ENCODE data around the gene GPR173. TPM values are rescaled to one million over a fixed set of nuclear protein-coding genes. Genes with fewer than 3 reads are reported as not detected.

The GPR173 gene
- total RNA-seq, 4 donors from 2014 or later: 0.21 to 2.3 (median 0.72) TPM

- WGBS: 40% methylated on average over 5 of the region's 5 CpGs
- Histone ChIP-seq H3K27me3 (no peaks in the 10 kb centered on the region), H3K4me1 (peaks cover 15% of the 10 kb centered on the region), H3K36me3 (peaks cover 3% of the 10 kb centered on the region), H3K27ac (peak overlapping the region; percentile 89), H3K4me3 (peak overlapping the region; percentile 69), H3K9me3 (no peaks in the 10 kb centered on the region)
- TF ChIP-seq CTCF (IDR thresholded peaks at IDR 0.05) (no peak), POLR2A (IDR thresholded peaks at IDR 0.05) (no peak), EP300 (IDR thresholded peaks at IDR 0.05) (no peak), POLR2AphosphoS5 (IDR thresholded peaks at IDR 0.05) (no peak)
- no peak for DNase-seq (ENCODE audit: low spot score in 2 of 2)
Observed at GRCh38 chrX:53094582-53094905, 46.0 kb downstream of the GPR173 start.

GRCh38 chrX:53095796-53096195 is 47.2 kb downstream of the GPR173 start:
- DNase-seq (ENCODE audit: low spot score in 2 of 2): no peak
- H3K9me3 ChIP-seq: no peaks in the 10 kb centered on the region
- H3K27ac ChIP-seq: no peak overlapping the region
- 77% methylated on average over 3 of the region's 3 CpGs for WGBS
- TF ChIP-seq EP300 (IDR thresholded peaks at IDR 0.05) (no peak), POLR2A (IDR thresholded peaks at IDR 0.05) (no peak), CTCF (IDR thresholded peaks at IDR 0.05) (no peak), POLR2AphosphoS5 (IDR thresholded peaks at IDR 0.05) (no peak)
- no peaks in the 10 kb centered on the region for H3K27me3 ChIP-seq
- peaks cover 15% of the 10 kb centered on the region for H3K4me1 ChIP-seq
- no peak overlapping the region for H3K4me3 ChIP-seq
- H3K36me3 ChIP-seq: peaks cover 3% of the 10 kb centered on the region

GRCh38 chrX:53114864-53115549 is 66.4 kb downstream of the GPR173 start:
- no peak overlapping the region for H3K4me3 ChIP-seq
- no peak for TF ChIP-seq CTCF (IDR thresholded peaks at IDR 0.05)
- no peak for TF ChIP-seq POLR2A (IDR thresholded peaks at IDR 0.05)
- no peak for TF ChIP-seq EP300 (IDR thresholded peaks at IDR 0.05)
- DNase-seq (ENCODE audit: low spot score in 2 of 2): no peak
- 90% methylated on average over 2 of the region's 6 CpGs for WGBS
- H3K9me3 ChIP-seq: no peaks in the 10 kb centered on the region
- no peaks in the 10 kb centered on the region for H3K36me3 ChIP-seq
- H3K27ac ChIP-seq: no peak overlapping the region
- H3K27me3 ChIP-seq: no peaks in the 10 kb centered on the region
- peaks cover 8% of the 10 kb centered on the region for H3K4me1 ChIP-seq

GRCh38 chrX:53115550-53115874 is 66.9 kb downstream of the GPR173 start:
- peak overlapping the region; percentile 16 for H3K4me3 ChIP-seq
- DNase-seq (ENCODE audit: low spot score in 2 of 2): no peak
- TF ChIP-seq CTCF (IDR thresholded peaks at IDR 0.05) (no peak), POLR2A (IDR thresholded peaks at IDR 0.05) (no peak), EP300 (IDR thresholded peaks at IDR 0.05) (no peak), POLR2AphosphoS5 (IDR thresholded peaks at IDR 0.05) (no peak)
- no peaks in the 10 kb centered on the region for H3K27me3 ChIP-seq
- WGBS: 60% methylated on average over 2 of the region's 2 CpGs
- H3K27ac ChIP-seq: no peak overlapping the region
- no peaks in the 10 kb centered on the region for H3K9me3 ChIP-seq
- no peaks in the 10 kb centered on the region for H3K36me3 ChIP-seq
- peaks cover 8% of the 10 kb centered on the region for H3K4me1 ChIP-seq

- H3K9me3 ChIP-seq: no peaks in the 10 kb centered on the region
- peak overlapping the region; percentile 38 for H3K27ac ChIP-seq
- H3K4me1 ChIP-seq: peaks cover 8% of the 10 kb centered on the region
- 56% methylated on average over 3 of the region's 3 CpGs for WGBS
- no peaks in the 10 kb centered on the region for H3K36me3 ChIP-seq
- H3K4me3 ChIP-seq: peak overlapping the region; percentile 16
- no peak for DNase-seq (ENCODE audit: low spot score in 2 of 2)
- TF ChIP-seq POLR2A (IDR thresholded peaks at IDR 0.05) (no peak), POLR2AphosphoS5 (IDR thresholded peaks at IDR 0.05) (no peak), CTCF (IDR thresholded peaks at IDR 0.05) (no peak), EP300 (IDR thresholded peaks at IDR 0.05) (no peak)
- H3K27me3 ChIP-seq: no peaks in the 10 kb centered on the region
Observed at GRCh38 chrX:53116101-53116500, 67.5 kb downstream of the GPR173 start.
